Progenitor cell of endocrine pancreas (in vitro differentiated cells): ENCODE measurements around the gene MRPL21. TPM values are rescaled to one million over a fixed set of nuclear protein-coding genes. Genes with fewer than 3 reads are reported as not detected.

ENCODE experiments used
- DNase-seq: peaks from one replicate; pipeline ENCODE4 v3.0.0; 2021; ENCODE audit warnings: low spot score; ENCODE audit not compliant: unreplicated experiment
- H3K27ac Mint-ChIP-seq: 2 replicates; pipeline ENCODE4 v1.8.0; 2021; ENCODE audit warnings: mild to moderate bottlenecking, moderate library complexity, mixed read lengths
- H3K27me3 Mint-ChIP-seq: 2 replicates; pipeline ENCODE4 v1.8.0; 2021; ENCODE audit warnings: mixed read lengths
- H3K36me3 Mint-ChIP-seq: 2 replicates; pipeline ENCODE4 v1.8.0; 2022; ENCODE audit warnings: mixed read lengths; ENCODE audit not compliant: insufficient read depth
- H3K4me1 Mint-ChIP-seq: 2 replicates; pipeline ENCODE4 v1.8.0; 2021; ENCODE audit warnings: low read depth, mixed read lengths
- H3K4me3 Mint-ChIP-seq: 2 replicates; pipeline ENCODE4 v1.8.0; 2021; ENCODE audit warnings: low read depth, mild to moderate bottlenecking, moderate library complexity, mixed read lengths
- H3K9me3 Mint-ChIP-seq: 2 replicates; pipeline ENCODE4 v1.8.0; 2021; ENCODE audit warnings: low read depth, mixed read lengths
- CTCF ChIP-seq: fragments of 200-600 bp; sonication (generic); IDR thresholded peaks from one replicate; pipeline ENCODE4 v1.5.0; 2021; ENCODE audit warnings: antibody characterized with exemption, mild to moderate bottlenecking; ENCODE audit not compliant: unreplicated experiment
- total RNA-seq: library from RNA; stranded (reverse); gene quantifications from 2 replicates; pipeline ENCODE4 v1.2.1, GENCODE V29; 2021

The MRPL21 gene
- total RNA-seq, 1 donor from 2014 or later: 54.0 TPM

GRCh38 chr11:68934666-68935065 lies 31.0 kb upstream of the MRPL21 start:
- no peaks in the 10 kb centered on the region for H3K27me3 Mint-ChIP-seq
- no peak for DNase-seq
- no peaks in the 10 kb centered on the region for H3K9me3 Mint-ChIP-seq
- no peak for TF ChIP-seq CTCF
- no peak overlapping the region for H3K27ac Mint-ChIP-seq
- H3K36me3 Mint-ChIP-seq: peaks cover 13% of the 10 kb centered on the region
- no peak overlapping the region for H3K4me3 Mint-ChIP-seq
- no peaks in the 10 kb centered on the region for H3K4me1 Mint-ChIP-seq

GRCh38 chr11:68934321-68934645 lies 30.7 kb upstream of the MRPL21 start:
- peaks cover 15% of the 10 kb centered on the region for H3K36me3 Mint-ChIP-seq
- H3K4me3 Mint-ChIP-seq: no peak overlapping the region
- no peaks in the 10 kb centered on the region for H3K4me1 Mint-ChIP-seq
- no peak for DNase-seq
- TF ChIP-seq CTCF: no peak
- no peak overlapping the region for H3K27ac Mint-ChIP-seq
- no peaks in the 10 kb centered on the region for H3K27me3 Mint-ChIP-seq
- no peaks in the 10 kb centered on the region for H3K9me3 Mint-ChIP-seq

GRCh38 chr11:68933605-68934320 lies 30.1 kb upstream of the MRPL21 start:
- Mint-ChIP-seq H3K27me3 (no peaks in the 10 kb centered on the region), H3K27ac (no peak overlapping the region), H3K4me3 (no peak overlapping the region), H3K36me3 (peaks cover 13% of the 10 kb centered on the region), H3K4me1 (no peaks in the 10 kb centered on the region), H3K9me3 (no peaks in the 10 kb centered on the region)
- no peak for TF ChIP-seq CTCF
- no peak for DNase-seq

- Mint-ChIP-seq H3K27ac (no peak overlapping the region), H3K4me3 (no peak overlapping the region), H3K36me3 (peaks cover 12% of the 10 kb centered on the region), H3K27me3 (no peaks in the 10 kb centered on the region), H3K4me1 (no peaks in the 10 kb centered on the region), H3K9me3 (no peaks in the 10 kb centered on the region)
- TF ChIP-seq CTCF: no peak
- no peak for DNase-seq
Measured at GRCh38 chr11:68932933-68933577, 29.4 kb upstream of the MRPL21 start.

- Mint-ChIP-seq H3K4me1 (no peaks in the 10 kb centered on the region), H3K4me3 (no peak overlapping the region), H3K27me3 (no peaks in the 10 kb centered on the region), H3K27ac (no peak overlapping the region), H3K36me3 (peaks cover 16% of the 10 kb centered on the region), H3K9me3 (no peaks in the 10 kb centered on the region)
- no peak for TF ChIP-seq CTCF
- DNase-seq: no peak
Measured at GRCh38 chr11:68932358-68932757, 28.7 kb upstream of the MRPL21 start.
